ENCODE data around the gene DLGAP4. TPM values are rescaled to one million over a fixed set of nuclear protein-coding genes. Genes with fewer than 3 reads are reported as not detected.

DLGAP4 gene
- total and polyA plus RNA-seq, 10 of the 15 experiments (the other 5 are each of a cell fraction or from before 2014, with no cell fraction given) = 0.42 to 43.3 (median 19.0) TPM

- no peaks in the 10 kb centered on the region for H3K36me3 ChIP-seq (ENCODE audit: control insufficient read depth in 2 of 2, insufficient read depth in 2 of 2, low read length in 1 of 2)
- ChIA-PET RAD21 (ENCODE audit: unreplicated experiment) (no interaction called here), POLR2A (no interaction called here), CTCF (interaction anchor here (0.6 kb wide), 1 partner anchor 88 kb away, joined by 3 read pairs; no protein-coding TSS in a partner anchor), SMC1A (ENCODE audit: uncharacterized antibody, unreplicated experiment) (no interaction called here)
- no peaks in the 10 kb centered on the region; the same call in 1 of the 2 replicates for H3K79me2 ChIP-seq (ENCODE audit: control insufficient read depth, insufficient read depth, low read length)
- BruUV-seq (replicated peaks) = no TSS peak
- H4K20me1 ChIP-seq (ENCODE audit: control insufficient read depth, insufficient read depth) = no peaks in the 10 kb centered on the region
- no peaks in the 10 kb centered on the region for H3K9me3 ChIP-seq (replicated peaks; ENCODE audit: control insufficient read depth, insufficient read depth, low read length)
- intact Hi-C loops (cut with micrococcal nuclease; ENCODE audit: unreplicated experiment) = no loop called here
- in situ Hi-C loops (cut with MboI) = no loop called here
- H3K27ac ChIP-seq (ENCODE audit: control insufficient read depth, insufficient read depth) = no peak overlapping the region
- FAIRE-seq = no peak
- no peak overlapping the region for H3K4me3 ChIP-seq
- ATAC-seq = no peak
- no peak for DNase-seq (ENCODE audit: low read depth, low spot score)
- H3K9ac ChIP-seq (ENCODE audit: control insufficient read depth, insufficient read depth, low read length) = no peak overlapping the region
- WGBS (ENCODE audit: insufficient coverage, insufficient replicate concordance, low lambda C conversion rate, missing lambda C conversion rate) = 70% methylated on average over 15 of the region's 15 CpGs
- H3K4me1 ChIP-seq (ENCODE audit: control insufficient read depth, insufficient read depth, low read length) = no peaks in the 10 kb centered on the region; the same call in 1 of the 2 replicates
- H2AFZ ChIP-seq (ENCODE audit: control insufficient read depth, low read depth, low read length) = no peak overlapping the region
- no peak for TF ChIP-seq SMAD1 (IDR thresholded peaks at IDR 0.05; ENCODE audit: low read depth, partially characterized antibody)
- TF ChIP-seq ZNF592 (IDR thresholded peaks at IDR 0.05) = no peak
- no peak overlapping the region for H3K4me2 ChIP-seq (ENCODE audit: control insufficient read depth, insufficient read depth)
- H3K27me3 ChIP-seq (replicated peaks in 1 of 2; ENCODE audit: control insufficient read depth in 2 of 2, insufficient read depth in 2 of 2, low read length in 1 of 2) = no peaks in the 10 kb centered on the region
Measured at GRCh38 chr20:36544134-36545018, 238.2 kb downstream of the DLGAP4 start.

Data from GM12878 (cell line).